ENCODE results near the gene CBARP. TPM values are rescaled to one million over a fixed set of nuclear protein-coding genes. Genes with fewer than 3 reads are reported as not detected.

The CBARP gene
- total and polyA plus RNA-seq, 2 experiments from 2014 or later: 0.41 to 4.5 TPM

- Histone ChIP-seq H3K9me3 (ENCODE audit: low read depth) (no peaks in the 10 kb centered on the region), H3K9me2 (ENCODE audit: insufficient read depth) (no peaks in the 10 kb centered on the region), H4K20me1 (ENCODE audit: insufficient read depth) (no peaks in the 10 kb centered on the region), H3K4me1 (ENCODE audit: insufficient read depth) (peaks cover 37% of the 10 kb centered on the region), H3F3A (ENCODE audit: insufficient read depth) (peaks cover 18% of the 10 kb centered on the region), H3K4me3 (no peak overlapping the region), H3K4me2 (ENCODE audit: unreplicated experiment) (no peak overlapping the region), H3K36me3 (ENCODE audit: low read depth) (peaks cover 3% of the 10 kb centered on the region; the same call in 1 of the 2 replicates), H3K27ac (peak overlapping the region; percentile 67), H2AFZ (no peak overlapping the region), H3K9ac (peak overlapping the region; percentile 70), H3K79me2 (ENCODE audit: insufficient read depth) (peaks cover 36% of the 10 kb centered on the region), H3K27me3 (replicated peaks; ENCODE audit: insufficient read depth) (no peaks in the 10 kb centered on the region)
- 52 to 57% methylated on average over 20 to 21 of the region's 26 CpGs for WGBS, 2 experiments (ENCODE audit: low coverage in 1 of 2, low lambda C conversion rate in 2 of 2, missing lambda C conversion rate in 2 of 2)
- in situ Hi-C loops (cut with MboI): no loop called here
- TF ChIP-seq EZH2 (IDR thresholded peaks at IDR 0.05; ENCODE audit: insufficient read depth, poor library complexity, severe bottlenecking): no peak
- TF ChIP-seq EZH2phosphoT487 (IDR thresholded peaks at IDR 0.05; ENCODE audit: insufficient read depth, low read depth): no peak
- DNase-seq: no peak
Measured at GRCh38 chr19:1245494-1246264, 7.9 kb upstream of the CBARP start.

- 13% methylated on average over 20 to 30 of the region's 31 CpGs for WGBS, 2 experiments (ENCODE audit: low coverage in 1 of 2, low lambda C conversion rate in 2 of 2, missing lambda C conversion rate in 2 of 2)
- Histone ChIP-seq H3K9me3 (ENCODE audit: low read depth) (no peaks in the 10 kb centered on the region), H3K27me3 (replicated peaks; ENCODE audit: insufficient read depth) (no peaks in the 10 kb centered on the region), H3K4me3 (peak overlapping the region; percentile 59), H3K36me3 (ENCODE audit: low read depth) (peaks cover 1% of the 10 kb centered on the region; the same call in 1 of the 2 replicates), H3F3A (ENCODE audit: insufficient read depth) (peaks cover 18% of the 10 kb centered on the region), H3K9ac (peak overlapping the region; percentile 70), H2AFZ (no peak overlapping the region), H3K9me2 (ENCODE audit: insufficient read depth) (no peaks in the 10 kb centered on the region), H4K20me1 (ENCODE audit: insufficient read depth) (no peaks in the 10 kb centered on the region), H3K4me1 (ENCODE audit: insufficient read depth) (peaks cover 37% of the 10 kb centered on the region), H3K79me2 (ENCODE audit: insufficient read depth) (peaks cover 33% of the 10 kb centered on the region), H3K27ac (peak overlapping the region; percentile 67), H3K4me2 (ENCODE audit: unreplicated experiment) (peak overlapping the region; percentile 77)
- TF ChIP-seq EZH2phosphoT487 (IDR thresholded peaks at IDR 0.05; ENCODE audit: insufficient read depth, low read depth) (no peak), EZH2 (IDR thresholded peaks at IDR 0.05; ENCODE audit: insufficient read depth, poor library complexity, severe bottlenecking) (no peak)
- DNase-seq: peak; percentile 65
- in situ Hi-C loops (cut with MboI): no loop called here
Measured at GRCh38 chr19:1244693-1245451, 7.1 kb upstream of the CBARP start.

DNA sequence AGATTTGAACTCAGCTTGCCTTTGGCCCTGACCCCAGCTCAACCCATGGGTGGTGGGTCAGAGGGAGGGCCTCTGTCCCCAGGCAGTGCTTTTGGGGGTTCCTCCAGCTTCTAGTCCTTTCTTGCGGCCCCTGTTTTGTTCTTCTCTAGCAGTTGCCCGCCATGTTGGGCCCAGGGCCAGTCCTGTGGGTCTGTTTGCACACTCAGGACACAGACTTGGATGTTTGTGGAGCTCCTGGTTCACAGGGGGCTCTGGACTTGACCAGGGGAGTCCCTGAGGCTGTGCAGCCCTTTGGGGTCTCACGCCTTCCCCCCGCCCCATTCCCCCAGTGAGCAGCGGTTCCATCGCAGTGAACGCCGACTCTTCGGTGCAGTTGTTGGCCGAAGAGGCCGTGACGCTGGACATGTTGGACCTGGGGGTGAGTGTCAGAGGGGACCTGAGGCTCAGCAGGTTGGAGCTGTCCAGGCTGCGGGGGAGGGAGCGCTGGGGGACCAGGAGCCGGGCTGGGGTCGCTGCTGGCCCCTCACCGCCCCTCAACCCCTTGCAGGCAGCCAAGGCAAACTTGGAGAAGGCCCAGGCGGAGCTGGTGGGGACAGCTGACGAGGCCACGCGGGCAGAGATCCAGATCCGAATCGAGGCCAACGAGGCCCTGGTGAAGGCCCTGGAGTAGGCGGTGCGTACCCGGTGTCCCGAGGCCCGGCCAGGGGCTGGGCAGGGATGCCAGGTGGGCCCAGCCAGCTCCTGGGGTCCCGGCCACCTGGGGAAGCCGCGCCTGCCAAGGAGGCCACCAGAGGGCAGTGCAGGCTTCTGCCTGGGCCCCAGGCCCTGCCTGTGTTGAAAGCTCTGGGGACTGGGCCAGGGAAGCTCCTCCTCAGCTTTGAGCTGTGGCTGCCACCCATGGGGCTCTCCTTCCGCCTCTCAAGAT is 6.2 kb upstream of the CBARP start:
- WGBS, 2 experiments (ENCODE audit: low coverage in 1 of 2, low lambda C conversion rate in 2 of 2, missing lambda C conversion rate in 2 of 2): 27 to 42% methylated on average over 17 to 33 of the region's 33 CpGs
- in situ Hi-C loops (cut with MboI): no loop called here
- peak; percentile 94 for DNase-seq
- TF ChIP-seq EZH2 (IDR thresholded peaks at IDR 0.05; ENCODE audit: insufficient read depth, poor library complexity, severe bottlenecking): no peak
- no peak for TF ChIP-seq EZH2phosphoT487 (IDR thresholded peaks at IDR 0.05; ENCODE audit: insufficient read depth, low read depth)
- Histone ChIP-seq H3K9me3 (ENCODE audit: low read depth) (no peaks in the 10 kb centered on the region), H3K9ac (peak overlapping the region; percentile 87), H3K27ac (peak overlapping the region; percentile 67), H3K27me3 (replicated peaks; ENCODE audit: insufficient read depth) (no peaks in the 10 kb centered on the region), H3K9me2 (ENCODE audit: insufficient read depth) (no peaks in the 10 kb centered on the region), H4K20me1 (ENCODE audit: insufficient read depth) (no peaks in the 10 kb centered on the region), H3K4me1 (ENCODE audit: insufficient read depth) (peaks cover 37% of the 10 kb centered on the region), H3K79me2 (ENCODE audit: insufficient read depth) (peaks cover 31% of the 10 kb centered on the region), H3K4me3 (peak overlapping the region; percentile 59), H3K36me3 (ENCODE audit: low read depth) (no peaks in the 10 kb centered on the region), H2AFZ (no peak overlapping the region), H3F3A (ENCODE audit: insufficient read depth) (peaks cover 25% of the 10 kb centered on the region), H3K4me2 (ENCODE audit: unreplicated experiment) (peak overlapping the region; percentile 78)

Measured in GM23248 (cell line).